Lung (tissue), 12 donors: ENCODE results near the gene SLCO2A1. TPM values are rescaled to one million over a fixed set of nuclear protein-coding genes. Genes with fewer than 3 reads are reported as not detected.

Experiments used
- ATAC-seq: fragments of 200-7000 bp; cut with Tn5 transposase; one replicate; pipeline ENCODE4 v1.9.1; 2020; ENCODE audit warnings: moderate number of reproducible peaks; ENCODE audit not compliant: insufficient read depth, low FRiP score
- DNase-seq, 3 donors: peaks; one replicate each; pipeline ENCODE4 v3.0.0-alpha.2; 2013 to 2017
- H3K27ac ChIP-seq, 2 donors: one replicate each; pipeline ENCODE4 v1.5.1; 2013; ENCODE audit warnings: mild to moderate bottlenecking in 2 of 2, moderate library complexity in 2 of 2, control low read depth in 1 of 2, inconsistent platforms in 1 of 2, low read depth in 1 of 2, low read length in 1 of 2
- H3K27me3 ChIP-seq, 3 donors: one replicate each; pipeline ENCODE4 v1.5.1; 2013; ENCODE audit warnings: low read length in 2 of 3; ENCODE audit not compliant: control insufficient read depth in 3 of 3, insufficient read depth in 3 of 3
- H3K36me3 ChIP-seq, 4 donors: one replicate each; pipeline ENCODE4 v1.5.1; 2013; ENCODE audit warnings: low read length in 4 of 4, mild to moderate bottlenecking in 1 of 4, moderate library complexity in 1 of 4; ENCODE audit not compliant: control insufficient read depth in 4 of 4, insufficient read depth in 4 of 4
- H3K4me1 ChIP-seq, 5 donors: one replicate each; pipeline ENCODE4 v1.5.1; 2013; ENCODE audit warnings: low read length in 5 of 5, mild to moderate bottlenecking in 2 of 5, moderate library complexity in 1 of 5; ENCODE audit not compliant: control insufficient read depth in 5 of 5, insufficient read depth in 5 of 5
- H3K4me3 ChIP-seq: one replicate; pipeline ENCODE4 v1.5.1; 2013; ENCODE audit warnings: mild to moderate bottlenecking, control low read depth, moderate library complexity
- H3K9ac ChIP-seq, 2 donors: one replicate each; pipeline ENCODE4 v1.5.1; 2013; ENCODE audit warnings: low read length in 2 of 2, control low read depth in 1 of 2; ENCODE audit not compliant: insufficient read depth in 1 of 2
- H3K9me3 ChIP-seq, 4 donors: one replicate each; pipeline ENCODE4 v1.5.1; 2013; ENCODE audit warnings: low read length in 3 of 4, mild to moderate bottlenecking in 1 of 4, moderate library complexity in 1 of 4; ENCODE audit not compliant: control insufficient read depth in 4 of 4, insufficient read depth in 3 of 4
- WGBS, 2 donors: extraction: QIAGEN DNeasy Blood & Tissue Kit; methylation state at CpG; one replicate each; pipeline ENCODE4 v1.1.7; 2013; 5-methylcytosine and 5-hydroxymethylcytosine counted together
- polyA plus RNA-seq, 2 donors: library from polyadenylated mRNA; stranded (reverse); fragments of 200-250 nt; gene quantifications; one replicate each; pipeline ENCODE4 v1.2.1, GENCODE V29; 2013
- total RNA-seq, 2 donors: library from RNA; depleted of rRNA in 1 of 2; stranded (reverse); fragments of >200 nt in 1 of 2; gene quantifications; one replicate each; pipeline ENCODE4 v1.2.1, GENCODE V29; 2014 to 2021
- TF ChIP-seq, protein P1 (sequence below): IDR thresholded peaks from 2 replicates; pipeline ENCODE4 v1.5.1; 2012; ENCODE audit warnings: mild to moderate bottlenecking; ENCODE audit errors: control extremely low read depth, extremely low read depth
- donor health status: control.
- donor health status: control.
- donor health status: Bipolar disorder and iron deficiency.
- donor health status: healthy.
- donor health status: DM: yes; HTN: yes; CAD: no.

SLCO2A1 gene
- total and polyA plus RNA-seq, 4 donors, result 27.2 to 131 (median 42.7) TPM

GRCh38 chr3:133954717-133955360 lies 74.9 kb downstream of the SLCO2A1 start:
- H3K9me3 ChIP-seq, result peaks cover 0 to 5% (median 0%) of the 10 kb centered on the region in 4 donors
- H3K9ac ChIP-seq, result no peak overlapping the region
- no peak overlapping the region for H3K27ac ChIP-seq
- ATAC-seq (no peak), DNase-seq (no peak)
- H3K27me3 ChIP-seq, result no peaks in the 10 kb centered on the region
- no peak overlapping the region for H3K4me3 ChIP-seq
- TF ChIP-seq, protein P1, sequence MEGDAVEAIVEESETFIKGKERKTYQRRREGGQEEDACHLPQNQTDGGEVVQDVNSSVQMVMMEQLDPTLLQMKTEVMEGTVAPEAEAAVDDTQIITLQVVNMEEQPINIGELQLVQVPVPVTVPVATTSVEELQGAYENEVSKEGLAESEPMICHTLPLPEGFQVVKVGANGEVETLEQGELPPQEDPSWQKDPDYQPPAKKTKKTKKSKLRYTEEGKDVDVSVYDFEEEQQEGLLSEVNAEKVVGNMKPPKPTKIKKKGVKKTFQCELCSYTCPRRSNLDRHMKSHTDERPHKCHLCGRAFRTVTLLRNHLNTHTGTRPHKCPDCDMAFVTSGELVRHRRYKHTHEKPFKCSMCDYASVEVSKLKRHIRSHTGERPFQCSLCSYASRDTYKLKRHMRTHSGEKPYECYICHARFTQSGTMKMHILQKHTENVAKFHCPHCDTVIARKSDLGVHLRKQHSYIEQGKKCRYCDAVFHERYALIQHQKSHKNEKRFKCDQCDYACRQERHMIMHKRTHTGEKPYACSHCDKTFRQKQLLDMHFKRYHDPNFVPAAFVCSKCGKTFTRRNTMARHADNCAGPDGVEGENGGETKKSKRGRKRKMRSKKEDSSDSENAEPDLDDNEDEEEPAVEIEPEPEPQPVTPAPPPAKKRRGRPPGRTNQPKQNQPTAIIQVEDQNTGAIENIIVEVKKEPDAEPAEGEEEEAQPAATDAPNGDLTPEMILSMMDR, result no peak
- 95 to 97% methylated on average over 11 of the region's 11 CpGs for WGBS, 2 donors
- peaks cover 0 to 17% (median 6%) of the 10 kb centered on the region in 5 donors for H3K4me1 ChIP-seq
- H3K36me3 ChIP-seq, result no peaks in the 10 kb centered on the region

DNA sequence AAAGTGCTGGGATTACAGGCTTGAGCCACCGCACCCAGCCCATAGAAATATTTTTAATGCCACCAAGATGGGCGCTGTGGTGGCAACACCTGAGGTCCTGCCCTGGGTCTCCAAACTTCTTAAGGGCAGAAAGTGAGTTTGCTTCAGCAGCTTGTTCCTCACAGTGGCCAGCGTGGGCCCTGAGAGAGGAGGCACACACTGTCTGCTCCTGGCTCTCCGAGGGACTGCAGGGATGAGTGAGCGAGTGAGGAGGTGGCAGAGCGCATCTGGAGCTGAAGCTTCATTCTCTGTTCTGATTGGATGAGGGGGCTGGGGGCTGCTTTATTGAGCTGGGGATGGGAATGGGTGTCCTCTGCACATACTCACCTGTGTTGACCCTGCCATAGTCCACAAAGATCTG lies 76.4 kb downstream of the SLCO2A1 start:
- Histone ChIP-seq H3K27me3 (no peaks in the 10 kb centered on the region), H3K9me3 (peaks cover 0 to 5% (median 0%) of the 10 kb centered on the region in 4 donors), H3K9ac (no peak overlapping the region), H3K4me1 (peaks cover 0 to 24% (median 8%) of the 10 kb centered on the region in 5 donors), H3K36me3 (no peaks in the 10 kb centered on the region), H3K27ac (no peak overlapping the region), H3K4me3 (no peak overlapping the region)
- TF ChIP-seq, protein P1, result no peak
- DNase-seq (no peak), ATAC-seq (no peak)
- 95 to 98% methylated on average over 6 of the region's 6 CpGs for WGBS, 2 donors

DNA sequence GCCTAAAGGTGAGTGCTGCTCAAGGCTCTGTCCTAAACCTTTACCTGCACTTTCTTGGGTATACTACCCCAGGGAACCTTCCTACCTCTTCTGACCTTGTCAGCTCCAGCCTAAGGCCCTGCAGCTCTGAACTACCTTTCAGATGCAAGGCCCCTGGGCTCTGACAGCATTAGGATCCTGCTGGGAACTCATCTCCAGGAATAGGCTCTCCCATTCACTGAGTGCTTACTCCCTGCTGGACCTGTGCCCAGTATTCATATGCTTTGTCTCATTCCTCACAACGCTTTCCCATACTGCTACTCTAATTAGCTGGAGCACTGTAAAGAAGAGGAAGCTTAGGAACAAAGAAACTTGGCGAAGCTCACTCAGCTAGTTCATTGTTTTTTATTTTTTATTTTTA lies 80.3 kb downstream of the SLCO2A1 start:
- DNase-seq, result peak; percentile 68 to 93 (median 87)
- TF ChIP-seq, protein P1, result no peak
- Histone ChIP-seq H3K9me3 (peaks cover 0 to 7% (median 0%) of the 10 kb centered on the region in 4 donors), H3K4me3 (no peak overlapping the region), H3K4me1 (peaks cover 0 to 26% (median 10%) of the 10 kb centered on the region in 5 donors), H3K9ac (no peak overlapping the region), H3K36me3 (no peaks in the 10 kb centered on the region), H3K27me3 (no peaks in the 10 kb centered on the region), H3K27ac (peak overlapping the region; percentile 37 to 43)
- WGBS, 2 donors, result 57 to 70% methylated on average over 2 of the region's 2 CpGs
- ATAC-seq, result no peak
